Measurements from ENCODE around the gene OSR1.
A peak's percentile ranks its signal among the peaks of the same experiment; 100 is the strongest.

- TF ChIP-seq POLR2AphosphoS5 (IDR thresholded peaks at IDR 0.05; ENCODE audit: low read depth) (no peak), CTCF (conservative IDR thresholded peaks at IDR 0.05; ENCODE audit: low read depth in 2 of 2) (peak; percentile 31 to 41; a peak in 3 of 4 replicates), EZH2 (IDR thresholded peaks at IDR 0.05; ENCODE audit: low read depth, unreplicated experiment) (no peak), CREB1 (CRISPR knock-in tag; IDR thresholded peaks at IDR 0.05; ENCODE audit: low read depth) (no peak)
- TF ChIP-seq, protein P1, sequence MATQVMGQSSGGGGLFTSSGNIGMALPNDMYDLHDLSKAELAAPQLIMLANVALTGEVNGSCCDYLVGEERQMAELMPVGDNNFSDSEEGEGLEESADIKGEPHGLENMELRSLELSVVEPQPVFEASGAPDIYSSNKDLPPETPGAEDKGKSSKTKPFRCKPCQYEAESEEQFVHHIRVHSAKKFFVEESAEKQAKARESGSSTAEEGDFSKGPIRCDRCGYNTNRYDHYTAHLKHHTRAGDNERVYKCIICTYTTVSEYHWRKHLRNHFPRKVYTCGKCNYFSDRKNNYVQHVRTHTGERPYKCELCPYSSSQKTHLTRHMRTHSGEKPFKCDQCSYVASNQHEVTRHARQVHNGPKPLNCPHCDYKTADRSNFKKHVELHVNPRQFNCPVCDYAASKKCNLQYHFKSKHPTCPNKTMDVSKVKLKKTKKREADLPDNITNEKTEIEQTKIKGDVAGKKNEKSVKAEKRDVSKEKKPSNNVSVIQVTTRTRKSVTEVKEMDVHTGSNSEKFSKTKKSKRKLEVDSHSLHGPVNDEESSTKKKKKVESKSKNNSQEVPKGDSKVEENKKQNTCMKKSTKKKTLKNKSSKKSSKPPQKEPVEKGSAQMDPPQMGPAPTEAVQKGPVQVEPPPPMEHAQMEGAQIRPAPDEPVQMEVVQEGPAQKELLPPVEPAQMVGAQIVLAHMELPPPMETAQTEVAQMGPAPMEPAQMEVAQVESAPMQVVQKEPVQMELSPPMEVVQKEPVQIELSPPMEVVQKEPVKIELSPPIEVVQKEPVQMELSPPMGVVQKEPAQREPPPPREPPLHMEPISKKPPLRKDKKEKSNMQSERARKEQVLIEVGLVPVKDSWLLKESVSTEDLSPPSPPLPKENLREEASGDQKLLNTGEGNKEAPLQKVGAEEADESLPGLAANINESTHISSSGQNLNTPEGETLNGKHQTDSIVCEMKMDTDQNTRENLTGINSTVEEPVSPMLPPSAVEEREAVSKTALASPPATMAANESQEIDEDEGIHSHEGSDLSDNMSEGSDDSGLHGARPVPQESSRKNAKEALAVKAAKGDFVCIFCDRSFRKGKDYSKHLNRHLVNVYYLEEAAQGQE (IDR thresholded peaks at IDR 0.05; ENCODE audit: unreplicated experiment) = no peak
- TF ChIP-seq, protein P2, sequence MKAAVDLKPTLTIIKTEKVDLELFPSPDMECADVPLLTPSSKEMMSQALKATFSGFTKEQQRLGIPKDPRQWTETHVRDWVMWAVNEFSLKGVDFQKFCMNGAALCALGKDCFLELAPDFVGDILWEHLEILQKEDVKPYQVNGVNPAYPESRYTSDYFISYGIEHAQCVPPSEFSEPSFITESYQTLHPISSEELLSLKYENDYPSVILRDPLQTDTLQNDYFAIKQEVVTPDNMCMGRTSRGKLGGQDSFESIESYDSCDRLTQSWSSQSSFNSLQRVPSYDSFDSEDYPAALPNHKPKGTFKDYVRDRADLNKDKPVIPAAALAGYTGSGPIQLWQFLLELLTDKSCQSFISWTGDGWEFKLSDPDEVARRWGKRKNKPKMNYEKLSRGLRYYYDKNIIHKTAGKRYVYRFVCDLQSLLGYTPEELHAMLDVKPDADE (IDR thresholded peaks at IDR 0.05) = no peak
Measured at GRCh38 chr2:19312949-19313348, 45.5 kb downstream of the OSR1 start.

All from GM23338 (cell line).